Progenitor cell of endocrine pancreas (in vitro differentiated cells): Measurements from ENCODE around the gene SPAG16. TPM values are rescaled to one million over a fixed set of nuclear protein-coding genes. Genes with fewer than 3 reads are reported as not detected.

ENCODE experiments used
- DNase-seq: peaks from one replicate; pipeline ENCODE4 v3.0.0; 2021; ENCODE audit warnings: low spot score; ENCODE audit not compliant: unreplicated experiment
- H3K27ac Mint-ChIP-seq: 2 replicates; pipeline ENCODE4 v1.8.0; 2021; ENCODE audit warnings: mild to moderate bottlenecking, moderate library complexity, mixed read lengths
- H3K27me3 Mint-ChIP-seq: 2 replicates; pipeline ENCODE4 v1.8.0; 2021; ENCODE audit warnings: mixed read lengths
- H3K36me3 Mint-ChIP-seq: 2 replicates; pipeline ENCODE4 v1.8.0; 2022; ENCODE audit warnings: mixed read lengths; ENCODE audit not compliant: insufficient read depth
- H3K4me1 Mint-ChIP-seq: 2 replicates; pipeline ENCODE4 v1.8.0; 2021; ENCODE audit warnings: low read depth, mixed read lengths
- H3K4me3 Mint-ChIP-seq: 2 replicates; pipeline ENCODE4 v1.8.0; 2021; ENCODE audit warnings: low read depth, mild to moderate bottlenecking, moderate library complexity, mixed read lengths
- H3K9me3 Mint-ChIP-seq: 2 replicates; pipeline ENCODE4 v1.8.0; 2021; ENCODE audit warnings: low read depth, mixed read lengths
- total RNA-seq: library from RNA; stranded (reverse); gene quantifications from 2 replicates; pipeline ENCODE4 v1.2.1, GENCODE V29; 2021
- TF ChIP-seq, protein P1 (sequence below): fragments of 200-600 bp; sonication (generic); IDR thresholded peaks from one replicate; pipeline ENCODE4 v1.5.0; 2021; ENCODE audit warnings: antibody characterized with exemption, mild to moderate bottlenecking; ENCODE audit not compliant: unreplicated experiment

The SPAG16 gene
- total RNA-seq, 1 donor from 2014 or later: 52.8 TPM

- Mint-ChIP-seq H3K27ac (no peak overlapping the region), H3K4me1 (peaks cover 3% of the 10 kb centered on the region), H3K36me3 (no peaks in the 10 kb centered on the region), H3K4me3 (no peak overlapping the region), H3K27me3 (no peaks in the 10 kb centered on the region), H3K9me3 (peaks cover 3% of the 10 kb centered on the region)
- TF ChIP-seq, protein P1, sequence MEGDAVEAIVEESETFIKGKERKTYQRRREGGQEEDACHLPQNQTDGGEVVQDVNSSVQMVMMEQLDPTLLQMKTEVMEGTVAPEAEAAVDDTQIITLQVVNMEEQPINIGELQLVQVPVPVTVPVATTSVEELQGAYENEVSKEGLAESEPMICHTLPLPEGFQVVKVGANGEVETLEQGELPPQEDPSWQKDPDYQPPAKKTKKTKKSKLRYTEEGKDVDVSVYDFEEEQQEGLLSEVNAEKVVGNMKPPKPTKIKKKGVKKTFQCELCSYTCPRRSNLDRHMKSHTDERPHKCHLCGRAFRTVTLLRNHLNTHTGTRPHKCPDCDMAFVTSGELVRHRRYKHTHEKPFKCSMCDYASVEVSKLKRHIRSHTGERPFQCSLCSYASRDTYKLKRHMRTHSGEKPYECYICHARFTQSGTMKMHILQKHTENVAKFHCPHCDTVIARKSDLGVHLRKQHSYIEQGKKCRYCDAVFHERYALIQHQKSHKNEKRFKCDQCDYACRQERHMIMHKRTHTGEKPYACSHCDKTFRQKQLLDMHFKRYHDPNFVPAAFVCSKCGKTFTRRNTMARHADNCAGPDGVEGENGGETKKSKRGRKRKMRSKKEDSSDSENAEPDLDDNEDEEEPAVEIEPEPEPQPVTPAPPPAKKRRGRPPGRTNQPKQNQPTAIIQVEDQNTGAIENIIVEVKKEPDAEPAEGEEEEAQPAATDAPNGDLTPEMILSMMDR: no peak
- no peak for DNase-seq
Observed at GRCh38 chr2:214096208-214096715, 812.0 kb downstream of the SPAG16 start.

- no peaks in the 10 kb centered on the region for H3K36me3 Mint-ChIP-seq
- no peaks in the 10 kb centered on the region for H3K27me3 Mint-ChIP-seq
- H3K9me3 Mint-ChIP-seq: peaks cover 3% of the 10 kb centered on the region
- TF ChIP-seq, protein P1: no peak
- no peak for DNase-seq
- peaks cover 3% of the 10 kb centered on the region for H3K4me1 Mint-ChIP-seq
- no peak overlapping the region for H3K27ac Mint-ChIP-seq
- no peak overlapping the region for H3K4me3 Mint-ChIP-seq
Observed at GRCh38 chr2:214098811-214099210, 814.5 kb downstream of the SPAG16 start.

GRCh38 chr2:214100488-214100887, 816.2 kb downstream of the SPAG16 start:
- H3K4me3 Mint-ChIP-seq: no peak overlapping the region
- no peaks in the 10 kb centered on the region for H3K27me3 Mint-ChIP-seq
- no peak for DNase-seq
- no peak overlapping the region for H3K27ac Mint-ChIP-seq
- H3K9me3 Mint-ChIP-seq: peaks cover 3% of the 10 kb centered on the region
- TF ChIP-seq, protein P1: no peak
- H3K36me3 Mint-ChIP-seq: no peaks in the 10 kb centered on the region
- H3K4me1 Mint-ChIP-seq: peaks cover 3% of the 10 kb centered on the region

DNA sequence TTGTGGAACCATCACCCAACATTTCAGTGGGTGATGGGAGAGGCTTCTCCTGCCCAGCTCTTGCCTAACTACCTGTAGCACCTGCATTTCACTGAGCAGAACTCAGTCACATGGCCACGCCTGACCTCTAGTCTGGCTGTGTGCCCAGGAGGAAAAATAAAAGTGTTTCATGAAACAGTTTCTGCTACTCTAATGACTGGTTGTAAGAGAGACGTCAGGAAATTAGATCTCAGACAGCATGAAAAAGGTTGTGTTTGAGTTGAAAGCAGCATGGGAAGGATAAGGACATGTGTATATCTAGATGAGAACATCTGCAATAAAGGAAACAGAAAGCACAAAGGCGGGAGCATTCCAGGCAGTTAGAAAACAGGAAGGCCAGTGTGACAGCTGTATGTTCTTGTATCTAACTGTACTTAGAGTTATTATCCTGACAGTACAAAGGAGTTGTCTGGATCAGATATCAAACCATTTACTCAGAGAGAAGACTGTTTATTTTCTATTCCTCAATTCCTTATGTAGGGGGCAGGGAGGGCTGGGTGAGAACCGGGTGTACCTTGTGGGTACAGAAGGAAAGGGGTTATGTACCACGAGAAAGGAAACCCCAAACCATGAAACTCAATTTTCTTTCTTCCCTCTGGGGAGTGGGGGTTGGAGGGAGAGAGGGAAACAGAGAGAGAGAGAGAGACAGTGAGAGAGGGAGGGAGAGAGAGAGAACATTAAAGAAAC, 819.2 kb downstream of the SPAG16 start:
- Mint-ChIP-seq H3K27me3 (no peaks in the 10 kb centered on the region), H3K4me1 (peaks cover 3% of the 10 kb centered on the region), H3K4me3 (no peak overlapping the region), H3K27ac (no peak overlapping the region), H3K9me3 (peaks cover 3% of the 10 kb centered on the region), H3K36me3 (no peaks in the 10 kb centered on the region)
- no peak for DNase-seq
- TF ChIP-seq, protein P1: no peak

GRCh38 chr2:214104219-214104618, 820.0 kb downstream of the SPAG16 start:
- H3K4me3 Mint-ChIP-seq: no peak overlapping the region
- TF ChIP-seq, protein P1: no peak
- no peaks in the 10 kb centered on the region for H3K4me1 Mint-ChIP-seq
- H3K36me3 Mint-ChIP-seq: no peaks in the 10 kb centered on the region
- no peaks in the 10 kb centered on the region for H3K27me3 Mint-ChIP-seq
- no peak overlapping the region for H3K27ac Mint-ChIP-seq
- no peak for DNase-seq
- peaks cover 3% of the 10 kb centered on the region for H3K9me3 Mint-ChIP-seq
